Neural progenitor cell (in vitro differentiated cells): ENCODE results near the gene MACROD2. TPM values are rescaled to one million over a fixed set of nuclear protein-coding genes. Genes with fewer than 3 reads are reported as not detected.

Experiments used
- DNase-seq: peaks from one replicate; pipeline ENCODE4 v3.0.0-alpha.2; 2016; ENCODE audit warnings: low spot score
- H2AFZ ChIP-seq: fragments of 200-600 bp; sonication (generic); replicated peaks from 2 replicates; pipeline ENCODE4 v1.6.1; 2016; ENCODE audit warnings: antibody characterized with exemption
- H3F3A ChIP-seq: fragments of 200-600 bp; sonication (generic); 2 replicates; pipeline ENCODE4 v1.6.1; 2016; ENCODE audit warnings: antibody characterized with exemption, low read depth
- H3K27ac ChIP-seq: fragments of 200-600 bp; sonication (generic); 2 replicates; pipeline ENCODE4 v1.5.1; 2016; ENCODE audit warnings: mild to moderate bottlenecking
- H3K27me3 ChIP-seq: fragments of 200-600 bp; sonication (generic); 2 replicates; pipeline ENCODE4 v1.6.1; 2016; ENCODE audit warnings: mild to moderate bottlenecking, moderate library complexity
- H3K36me3 ChIP-seq: fragments of 200-600 bp; sonication (generic); 2 replicates; pipeline ENCODE4 v1.5.1; 2016
- H3K4me1 ChIP-seq: fragments of 200-600 bp; sonication (generic); 2 replicates; pipeline ENCODE4 v1.6.1; 2016; ENCODE audit warnings: mixed run types
- H3K4me2 ChIP-seq: fragments of 200-600 bp; sonication (generic); 2 replicates; pipeline ENCODE4 v1.6.1; 2016
- H3K4me3 ChIP-seq: fragments of 200-600 bp; sonication (generic); 2 replicates; pipeline ENCODE4 v1.5.1; 2016
- H3K79me2 ChIP-seq: fragments of 200-600 bp; sonication (generic); 2 replicates; pipeline ENCODE4 v1.6.1; 2016; ENCODE audit warnings: low read depth
- H3K9ac ChIP-seq: fragments of 200-600 bp; sonication (generic); 2 replicates; pipeline ENCODE4 v1.6.1; 2016
- H3K9me3 ChIP-seq: fragments of 200-600 bp; sonication (generic); 2 replicates; pipeline ENCODE4 v1.5.1; 2016; ENCODE audit warnings: low read depth
- H4K20me1 ChIP-seq: fragments of 200-600 bp; sonication (generic); 2 replicates; pipeline ENCODE4 v1.6.1; 2016; ENCODE audit warnings: low read depth
- H3K27ac Mint-ChIP-seq: 3 replicates; pipeline ENCODE4 v1.8.0; 2021; ENCODE audit warnings: mixed read lengths
- H3K27me3 Mint-ChIP-seq: 2 replicates; pipeline ENCODE4 v1.8.0; 2022; ENCODE audit warnings: low read depth, mild to moderate bottlenecking, inconsistent platforms, moderate library complexity, mixed read lengths; ENCODE audit not compliant: insufficient read depth
- H3K36me3 Mint-ChIP-seq: 3 replicates; pipeline ENCODE4 v1.8.0; 2021; ENCODE audit warnings: mixed read lengths
- H3K4me1 Mint-ChIP-seq: 3 replicates; pipeline ENCODE4 v1.8.0; 2021; ENCODE audit warnings: mixed read lengths
- H3K4me3 Mint-ChIP-seq: 3 replicates; pipeline ENCODE4 v1.8.0; 2021; ENCODE audit warnings: mild to moderate bottlenecking, moderate library complexity, mixed read lengths
- H3K9me3 Mint-ChIP-seq: 3 replicates; pipeline ENCODE4 v1.8.0; 2020; ENCODE audit warnings: mixed read lengths
- CTCF ChIP-seq: fragments of 200-600 bp; sonication (generic); IDR thresholded peaks from 2 replicates; pipeline ENCODE4 v1.5.1; 2017; ENCODE audit warnings: antibody characterized with exemption, mild to moderate bottlenecking
- EZH2 ChIP-seq: fragments of 200-600 bp; sonication (generic); IDR thresholded peaks from 2 replicates; pipeline ENCODE4 v1.6.1; 2017; ENCODE audit warnings: antibody characterized with exemption, mild to moderate bottlenecking, moderate library complexity
- EZH2phosphoT487 ChIP-seq: fragments of 200-600 bp; sonication (generic); IDR thresholded peaks from 2 replicates; pipeline ENCODE4 v1.6.1; 2017; ENCODE audit warnings: antibody characterized with exemption
- total RNA-seq: library from RNA; depleted of rRNA; stranded (reverse); fragments of >200 nt; gene quantifications from 2 replicates; pipeline ENCODE4 v1.2.3, GENCODE V29; 2015; ENCODE audit warnings: low replicate concordance

The MACROD2 gene
- total RNA-seq, 1 donor from 2014 or later, result 11.9 TPM

- Mint-ChIP-seq H3K36me3 (no peaks in the 10 kb centered on the region), H3K9me3 (peaks cover 2% of the 10 kb centered on the region), H3K27me3 (no peaks in the 10 kb centered on the region)
Measured at GRCh38 chr20:15702161-15702560, 1706.8 kb downstream of the MACROD2 start.

GRCh38 chr20:15703171-15703911 lies 1708.0 kb downstream of the MACROD2 start:
- H3K79me2 ChIP-seq, result no peaks in the 10 kb centered on the region
- Mint-ChIP-seq H3K4me1 (no peaks in the 10 kb centered on the region), H3K36me3 (no peaks in the 10 kb centered on the region), H3K27me3 (peaks cover 3% of the 10 kb centered on the region), H3K4me3 (no peak overlapping the region), H3K27ac (no peak overlapping the region), H3K9me3 (peaks cover 2% of the 10 kb centered on the region)
- H4K20me1 ChIP-seq, result no peaks in the 10 kb centered on the region
- H3K4me1 ChIP-seq, result no peaks in the 10 kb centered on the region
- no peak overlapping the region for H3K9ac ChIP-seq
- H3F3A ChIP-seq, result no peaks in the 10 kb centered on the region
- H3K4me2 ChIP-seq, result no peak overlapping the region
- TF ChIP-seq CTCF, result no peak
- no peaks in the 10 kb centered on the region for H3K27me3 ChIP-seq
- no peak overlapping the region for H2AFZ ChIP-seq
- no peak for DNase-seq
- no peak overlapping the region for H3K4me3 ChIP-seq
- H3K9me3 ChIP-seq, result no peaks in the 10 kb centered on the region
- H3K36me3 ChIP-seq, result no peaks in the 10 kb centered on the region
- H3K27ac ChIP-seq, result no peak overlapping the region

More at GRCh38 chr20:15702161-15702560, 1706.8 kb downstream of the MACROD2 start:
- H3K9ac ChIP-seq, result no peak overlapping the region
- no peaks in the 10 kb centered on the region for H3K4me1 ChIP-seq
- H3K36me3 ChIP-seq, result no peaks in the 10 kb centered on the region
- no peaks in the 10 kb centered on the region for H4K20me1 ChIP-seq
- H3K4me2 ChIP-seq, result no peak overlapping the region
- no peak for TF ChIP-seq CTCF
- no peaks in the 10 kb centered on the region for H3F3A ChIP-seq
- no peaks in the 10 kb centered on the region for H3K9me3 ChIP-seq
- H2AFZ ChIP-seq, result no peak overlapping the region
- no peaks in the 10 kb centered on the region for H3K27me3 ChIP-seq
- no peak overlapping the region for H3K4me3 Mint-ChIP-seq
- H3K27ac ChIP-seq, result no peak overlapping the region
- H3K4me3 ChIP-seq, result no peak overlapping the region
- no peaks in the 10 kb centered on the region for H3K79me2 ChIP-seq
- no peaks in the 10 kb centered on the region for H3K4me1 Mint-ChIP-seq
- H3K27ac Mint-ChIP-seq, result no peak overlapping the region
- no peak for DNase-seq

GRCh38 chr20:15705975-15706374 lies 1710.7 kb downstream of the MACROD2 start:
- H3K27me3 ChIP-seq, result no peaks in the 10 kb centered on the region
- Mint-ChIP-seq H3K36me3 (no peaks in the 10 kb centered on the region), H3K27me3 (peaks cover 3% of the 10 kb centered on the region), H3K27ac (no peak overlapping the region), H3K4me1 (no peaks in the 10 kb centered on the region), H3K9me3 (no peaks in the 10 kb centered on the region), H3K4me3 (no peak overlapping the region)
- no peak overlapping the region for H3K9ac ChIP-seq
- H3K4me1 ChIP-seq, result no peaks in the 10 kb centered on the region
- no peaks in the 10 kb centered on the region for H3K9me3 ChIP-seq
- no peaks in the 10 kb centered on the region for H3K79me2 ChIP-seq
- no peak overlapping the region for H3K27ac ChIP-seq
- no peak overlapping the region for H3K4me2 ChIP-seq
- TF ChIP-seq CTCF, result no peak
- no peak for TF ChIP-seq EZH2
- no peak for TF ChIP-seq EZH2phosphoT487
- no peak overlapping the region for H2AFZ ChIP-seq
- H4K20me1 ChIP-seq, result no peaks in the 10 kb centered on the region
- no peaks in the 10 kb centered on the region for H3F3A ChIP-seq
- no peaks in the 10 kb centered on the region for H3K36me3 ChIP-seq
- DNase-seq, result no peak
- no peak overlapping the region for H3K4me3 ChIP-seq
